OCI-LY3 (cell line): ENCODE results near the gene AHCYL2.
"Not testable (repeated sequence)": the region's sequence is repeated elsewhere in the genome, so short reads cannot be mapped to it uniquely, and the experiment has no call there.

ENCODE experiments used
- H2AFZ ChIP-seq: fragments of 200-600, 300-600 bp; shearing (Covaris generic); 2 replicates; pipeline ENCODE4 v1.6.0; 2014; ENCODE audit warnings: antibody characterized with exemption, low read depth, low read length
- H3K27ac ChIP-seq: fragments of 200-600, 300-600 bp; sonication (generic); 2 replicates; pipeline ENCODE4 v1.5.1; 2014; ENCODE audit warnings: mild to moderate bottlenecking, low read length, moderate library complexity, mixed read lengths
- H3K27me3 ChIP-seq: fragments of 200-600, 300-600 bp; sonication (generic); 2 replicates; pipeline ENCODE4 v1.6.1; 2014; ENCODE audit warnings: low read depth, low read length, mixed read lengths
- H3K36me3 ChIP-seq: fragments of 200-600, 300-600 bp; sonication (generic); replicated peaks from 2 replicates; pipeline ENCODE3; 2014; ENCODE audit warnings: low read depth, low read length, mixed read lengths
- H3K4me1 ChIP-seq: fragments of 300-600, 200-600 bp; sonication (generic); 2 replicates; pipeline ENCODE4 v1.6.1; 2014; ENCODE audit warnings: low read length, mixed read lengths
- H3K4me2 ChIP-seq: fragments of 200-600, 300-600 bp; sonication (generic); 2 replicates; pipeline ENCODE4 v1.6.1; 2014; ENCODE audit warnings: low read length, mixed read lengths
- H3K4me3 ChIP-seq: fragments of 300-600, 200-600 bp; sonication (generic); 2 replicates; pipeline ENCODE4 v1.5.1; 2014; ENCODE audit warnings: antibody characterized with exemption, mild to moderate bottlenecking, low read length, moderate library complexity
- H3K79me2 ChIP-seq: fragments of 300-600, 200-600 bp; shearing (Covaris generic); 2 replicates; pipeline ENCODE4 v1.6.1; 2014; ENCODE audit warnings: mild to moderate bottlenecking, low read length, mixed read lengths
- H3K9ac ChIP-seq: fragments of 300-600, 200-600 bp; shearing (Covaris generic); 2 replicates; pipeline ENCODE4 v1.6.0; 2014; ENCODE audit warnings: mild to moderate bottlenecking, low read length, moderate library complexity
- H3K9me3 ChIP-seq: fragments of 200-600, 300-600 bp; shearing (Covaris generic); 2 replicates; pipeline ENCODE4 v1.6.1; 2014; ENCODE audit warnings: low read length, mixed read lengths; ENCODE audit not compliant: insufficient read depth
- H4K20me1 ChIP-seq: fragments of 200-600, 300-600 bp; sonication (generic); 2 replicates; pipeline ENCODE4 v1.6.1; 2016; ENCODE audit warnings: low read length, mixed read lengths; ENCODE audit not compliant: insufficient read depth
- CTCF ChIP-seq: fragments of 200-600, 300-600 bp; sonication (generic); IDR thresholded peaks from 2 replicates; pipeline ENCODE4 v1.5.1; 2014; ENCODE audit warnings: antibody characterized with exemption, low read length, low read depth
- EZH2phosphoT487 ChIP-seq: fragments of 200-600 bp; shearing (Covaris generic); IDR thresholded peaks from 2 replicates; pipeline ENCODE4 v1.6.1; 2018; ENCODE audit warnings: antibody characterized with exemption, mixed run types, low read depth

AHCYL2 gene

GRCh38 chr7:129468547-129468946, 243.7 kb downstream of the AHCYL2 start:
- no peak overlapping the region for H3K9ac ChIP-seq
- no peak overlapping the region for H3K4me3 ChIP-seq
- H2AFZ ChIP-seq, result no peak overlapping the region
- no peak overlapping the region for H3K4me2 ChIP-seq
- H3K27ac ChIP-seq, result no peak overlapping the region
- no peaks in the 10 kb centered on the region for H3K36me3 ChIP-seq
- H3K9me3 ChIP-seq, result no peaks in the 10 kb centered on the region
- TF ChIP-seq CTCF, result no peak
- TF ChIP-seq EZH2phosphoT487, result no peak
- no peaks in the 10 kb centered on the region for H3K27me3 ChIP-seq
- peaks cover 4% of the 10 kb centered on the region for H3K4me1 ChIP-seq
- no peaks in the 10 kb centered on the region for H3K79me2 ChIP-seq
- no peaks in the 10 kb centered on the region for H4K20me1 ChIP-seq

DNA sequence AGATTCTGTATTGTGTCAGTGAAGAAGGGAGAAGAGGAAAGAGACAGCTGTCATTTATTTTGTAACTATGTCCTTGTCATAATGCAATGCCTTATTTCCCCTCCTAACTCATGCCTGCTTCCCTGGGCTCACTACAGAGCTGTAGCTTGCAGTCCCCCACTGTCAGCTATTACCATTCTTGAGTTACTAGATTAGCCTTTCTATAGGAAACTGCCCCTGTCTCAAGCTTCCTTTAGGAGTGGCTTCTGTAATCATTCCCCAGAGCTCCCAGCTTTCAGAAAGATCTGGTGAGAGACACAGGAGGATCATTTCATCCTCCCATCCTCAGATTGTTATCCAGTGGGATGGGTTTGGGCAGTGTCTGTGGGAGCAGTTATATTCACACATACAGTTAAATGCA, 245.1 kb downstream of the AHCYL2 start:
- H4K20me1 ChIP-seq, result no peaks in the 10 kb centered on the region
- H2AFZ ChIP-seq, result no peak overlapping the region
- no peak overlapping the region for H3K27ac ChIP-seq
- no peak overlapping the region for H3K9ac ChIP-seq
- TF ChIP-seq CTCF, result no peak
- TF ChIP-seq EZH2phosphoT487, result no peak
- H3K4me3 ChIP-seq, result no peak overlapping the region
- H3K27me3 ChIP-seq, result no peaks in the 10 kb centered on the region
- peaks cover 4% of the 10 kb centered on the region for H3K4me1 ChIP-seq
- H3K9me3 ChIP-seq, result no peaks in the 10 kb centered on the region
- no peak overlapping the region for H3K4me2 ChIP-seq
- no peaks in the 10 kb centered on the region for H3K79me2 ChIP-seq
- no peaks in the 10 kb centered on the region for H3K36me3 ChIP-seq

DNA sequence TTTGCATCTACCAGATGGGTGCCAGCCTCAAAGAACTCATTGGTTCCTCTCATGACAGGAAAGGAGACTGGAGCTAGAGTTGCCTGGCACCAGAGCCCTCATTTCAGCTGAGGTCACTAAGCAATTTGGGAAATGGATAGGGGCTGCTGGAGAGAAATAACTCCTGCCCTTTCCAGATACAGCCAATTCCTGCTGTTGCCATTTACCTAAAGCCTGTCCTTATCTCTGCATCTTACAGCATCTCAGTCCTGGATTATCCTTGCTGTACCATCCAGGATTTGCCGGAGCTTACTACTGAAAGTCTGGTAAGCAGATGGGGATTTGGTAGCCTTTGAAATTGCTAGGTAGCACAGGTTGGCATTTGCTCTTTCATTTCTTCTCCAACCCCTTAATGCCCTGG, 245.6 kb downstream of the AHCYL2 start:
- Histone ChIP-seq H3K4me1 (peaks cover 4% of the 10 kb centered on the region), H4K20me1 (no peaks in the 10 kb centered on the region), H3K9me3 (no peaks in the 10 kb centered on the region), H3K79me2 (no peaks in the 10 kb centered on the region), H2AFZ (no peak overlapping the region), H3K4me2 (no peak overlapping the region), H3K9ac (no peak overlapping the region), H3K4me3 (no peak overlapping the region), H3K36me3 (no peaks in the 10 kb centered on the region), H3K27me3 (no peaks in the 10 kb centered on the region), H3K27ac (no peak overlapping the region)
- TF ChIP-seq EZH2phosphoT487 (no peak), CTCF (no peak)

- no peaks in the 10 kb centered on the region for H4K20me1 ChIP-seq
- H3K9ac ChIP-seq, result no peak overlapping the region
- H3K4me3 ChIP-seq, result no peak overlapping the region
- no peak overlapping the region for H2AFZ ChIP-seq
- peaks cover 4% of the 10 kb centered on the region for H3K4me1 ChIP-seq
- no peaks in the 10 kb centered on the region for H3K9me3 ChIP-seq
- no peak overlapping the region for H3K4me2 ChIP-seq
- no peaks in the 10 kb centered on the region for H3K27me3 ChIP-seq
- H3K79me2 ChIP-seq, result no peaks in the 10 kb centered on the region
- H3K27ac ChIP-seq, result no peak overlapping the region
- H3K36me3 ChIP-seq, result no peaks in the 10 kb centered on the region
- TF ChIP-seq CTCF, result no peak
- TF ChIP-seq EZH2phosphoT487, result no peak
Observed at GRCh38 chr7:129471402-129471827, 246.6 kb downstream of the AHCYL2 start.

- H3K27ac ChIP-seq, H3K27me3 ChIP-seq, H3K79me2 ChIP-seq, H3K9ac ChIP-seq, H4K20me1 ChIP-seq, H3K9me3 ChIP-seq, H2AFZ ChIP-seq, H3K36me3 ChIP-seq, H3K4me3 ChIP-seq, H3K4me1 ChIP-seq, H3K4me2 ChIP-seq: not testable (repeated sequence)
Observed at GRCh38 chr7:129475931-129476330, 251.1 kb downstream of the AHCYL2 start.

- H3K27me3 ChIP-seq, H3K9ac ChIP-seq, H3K4me3 ChIP-seq, H3K4me1 ChIP-seq, H3K27ac ChIP-seq, H3K9me3 ChIP-seq, H3K79me2 ChIP-seq, H3K36me3 ChIP-seq, H4K20me1 ChIP-seq, H2AFZ ChIP-seq, H3K4me2 ChIP-seq: not testable (repeated sequence)
Observed at GRCh38 chr7:129476398-129476797, 251.6 kb downstream of the AHCYL2 start.
